Activated T-cell treated with anti-CD3 and anti-CD28 coated beads, Interleukin-2, amount 50 U/mL, for 24 hours (primary cell): ENCODE data around the gene PDE2A.

ENCODE experiments used
- DNase-seq: peaks from one replicate; pipeline ENCODE4 v3.0.0-alpha.2; 2020
- H3K27ac Mint-ChIP-seq: 2 replicates; pipeline ENCODE4 v1.8.0; 2020; ENCODE audit warnings: mild to moderate bottlenecking, mixed read lengths
- H3K27me3 Mint-ChIP-seq: 2 replicates; pipeline ENCODE4 v1.8.0; 2020; ENCODE audit warnings: mixed read lengths
- H3K36me3 Mint-ChIP-seq: 2 replicates; pipeline ENCODE4 v1.8.0; 2020; ENCODE audit warnings: low read depth, mixed read lengths
- H3K4me1 Mint-ChIP-seq: 2 replicates; pipeline ENCODE4 v1.8.0; 2020; ENCODE audit warnings: low read depth, mixed read lengths
- H3K4me3 Mint-ChIP-seq: 2 replicates; pipeline ENCODE4 v1.8.0; 2020; ENCODE audit warnings: mild to moderate bottlenecking, moderate library complexity, mixed read lengths
- H3K9me3 Mint-ChIP-seq: 2 replicates; pipeline ENCODE4 v1.8.0; 2020; ENCODE audit warnings: mixed read lengths

PDE2A gene

DNA sequence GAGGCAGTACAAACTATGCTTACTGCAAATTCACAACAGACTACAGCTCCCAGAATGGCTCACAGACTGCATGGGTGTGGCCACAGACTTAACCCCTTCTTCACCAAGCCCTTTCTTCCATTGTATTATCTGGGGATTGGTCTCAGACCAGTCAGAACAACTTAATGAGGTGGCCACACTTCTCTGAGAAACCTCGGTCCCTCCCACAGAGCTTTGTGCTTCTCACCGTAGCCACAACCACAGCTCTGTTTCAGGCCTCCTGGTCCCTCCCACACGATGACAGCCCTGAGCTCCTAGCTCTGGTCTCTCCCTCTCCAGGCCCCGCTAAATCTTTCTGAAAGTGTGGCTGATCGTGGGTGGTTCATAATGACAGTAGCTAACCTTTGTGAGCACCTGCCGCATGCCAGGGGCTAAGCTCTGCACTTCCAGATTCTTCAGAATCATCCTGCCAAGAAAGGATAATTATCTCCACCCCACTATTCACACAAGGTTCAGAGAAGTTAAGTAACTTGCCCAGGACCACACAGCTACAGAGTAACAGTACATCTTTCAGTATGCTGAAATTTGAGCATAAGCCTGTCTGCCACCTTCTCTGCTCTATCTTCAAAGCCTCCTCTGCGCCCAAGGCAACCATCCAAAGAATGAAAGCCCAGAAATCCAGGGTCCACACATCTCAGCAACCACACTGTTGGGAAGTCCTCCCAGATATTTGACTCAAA lies 5.4 kb downstream of the PDE2A start:
- peak; percentile 48 for DNase-seq
- Mint-ChIP-seq H3K9me3 (peaks cover 8% of the 10 kb centered on the region), H3K27me3 (peaks cover 81% of the 10 kb centered on the region), H3K4me1 (peaks cover 12% of the 10 kb centered on the region), H3K36me3 (no peaks in the 10 kb centered on the region), H3K27ac (peak overlapping the region; percentile 30), H3K4me3 (no peak overlapping the region)

DNA sequence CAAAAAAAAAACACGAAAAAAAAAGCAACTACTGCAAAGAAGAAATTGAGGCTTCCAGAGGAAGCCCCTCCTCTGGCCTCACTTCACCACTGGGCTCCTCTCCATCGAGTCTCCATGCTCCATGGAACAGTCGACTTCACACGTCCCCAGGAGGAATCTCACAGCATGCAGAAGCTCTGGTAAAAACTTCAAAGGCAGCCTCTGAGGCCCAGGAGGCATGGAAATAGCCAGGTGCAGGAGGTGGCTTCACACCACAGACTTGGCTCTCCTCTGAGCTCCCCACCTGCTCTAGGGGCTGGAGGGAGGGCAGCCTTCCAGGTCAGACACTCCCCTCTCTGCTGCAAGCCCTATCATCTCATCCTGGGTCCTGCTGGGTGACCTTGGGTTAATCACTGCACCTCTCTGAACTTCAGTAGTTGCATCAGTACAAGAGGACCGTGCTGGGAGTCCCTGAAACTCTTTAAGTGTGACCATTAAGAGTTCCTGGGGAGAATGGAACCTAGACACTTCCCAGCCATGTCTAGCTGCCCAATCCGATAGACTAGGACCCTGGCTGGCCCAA lies 8.2 kb downstream of the PDE2A start:
- DNase-seq = no peak
- peaks cover 8% of the 10 kb centered on the region for H3K9me3 Mint-ChIP-seq
- H3K36me3 Mint-ChIP-seq = no peaks in the 10 kb centered on the region
- no peak overlapping the region for H3K4me3 Mint-ChIP-seq
- H3K4me1 Mint-ChIP-seq = peaks cover 12% of the 10 kb centered on the region
- H3K27ac Mint-ChIP-seq = no peak overlapping the region
- peaks cover 60% of the 10 kb centered on the region for H3K27me3 Mint-ChIP-seq

GRCh38 chr11:72662036-72662435 lies 12.2 kb downstream of the PDE2A start:
- peaks cover under 1% of the 10 kb centered on the region for H3K9me3 Mint-ChIP-seq
- DNase-seq = no peak
- peaks cover 29% of the 10 kb centered on the region for H3K27me3 Mint-ChIP-seq
- no peak overlapping the region for H3K27ac Mint-ChIP-seq
- H3K36me3 Mint-ChIP-seq = no peaks in the 10 kb centered on the region
- no peaks in the 10 kb centered on the region for H3K4me1 Mint-ChIP-seq
- H3K4me3 Mint-ChIP-seq = no peak overlapping the region

GRCh38 chr11:72661486-72661885 lies 12.7 kb downstream of the PDE2A start:
- DNase-seq = no peak
- no peaks in the 10 kb centered on the region for H3K36me3 Mint-ChIP-seq
- H3K27ac Mint-ChIP-seq = no peak overlapping the region
- peaks cover 26% of the 10 kb centered on the region for H3K27me3 Mint-ChIP-seq
- H3K4me3 Mint-ChIP-seq = no peak overlapping the region
- no peaks in the 10 kb centered on the region for H3K4me1 Mint-ChIP-seq
- no peaks in the 10 kb centered on the region for H3K9me3 Mint-ChIP-seq

DNA sequence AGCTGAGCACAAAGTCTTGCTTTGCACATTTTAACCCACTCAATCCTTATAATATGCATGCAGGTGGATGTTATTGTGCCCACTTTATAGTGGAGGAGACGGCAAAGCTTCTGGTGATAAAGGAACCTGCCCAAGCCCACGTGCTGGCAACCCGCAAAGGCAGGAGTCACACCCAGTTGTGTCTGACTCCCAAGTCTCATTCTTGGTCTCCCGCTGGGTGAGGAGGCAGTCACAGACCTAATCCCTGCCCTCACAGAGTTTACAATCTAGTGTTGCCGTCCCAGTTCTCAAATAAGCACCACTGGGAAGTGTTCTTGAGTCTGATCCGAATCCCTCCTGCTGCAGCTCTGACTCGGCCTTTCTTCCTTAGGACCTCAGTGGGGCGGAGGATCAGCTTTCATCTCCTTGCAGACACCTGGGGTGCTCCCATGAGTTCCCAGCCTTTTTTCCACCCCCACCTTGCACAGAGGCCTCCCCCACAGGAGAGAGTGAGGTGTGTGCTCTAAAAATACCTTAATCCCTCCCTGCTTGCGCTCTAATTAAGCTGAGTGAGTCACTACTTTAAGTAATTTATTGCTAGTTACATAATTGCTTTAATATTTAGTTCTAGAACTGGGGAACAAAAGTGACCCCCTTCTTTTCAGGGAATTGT lies 15.1 kb downstream of the PDE2A start:
- DNase-seq = no peak
- Mint-ChIP-seq H3K27me3 (peaks cover 9% of the 10 kb centered on the region), H3K4me1 (no peaks in the 10 kb centered on the region), H3K36me3 (no peaks in the 10 kb centered on the region), H3K27ac (no peak overlapping the region), H3K4me3 (no peak overlapping the region), H3K9me3 (no peaks in the 10 kb centered on the region)

DNA sequence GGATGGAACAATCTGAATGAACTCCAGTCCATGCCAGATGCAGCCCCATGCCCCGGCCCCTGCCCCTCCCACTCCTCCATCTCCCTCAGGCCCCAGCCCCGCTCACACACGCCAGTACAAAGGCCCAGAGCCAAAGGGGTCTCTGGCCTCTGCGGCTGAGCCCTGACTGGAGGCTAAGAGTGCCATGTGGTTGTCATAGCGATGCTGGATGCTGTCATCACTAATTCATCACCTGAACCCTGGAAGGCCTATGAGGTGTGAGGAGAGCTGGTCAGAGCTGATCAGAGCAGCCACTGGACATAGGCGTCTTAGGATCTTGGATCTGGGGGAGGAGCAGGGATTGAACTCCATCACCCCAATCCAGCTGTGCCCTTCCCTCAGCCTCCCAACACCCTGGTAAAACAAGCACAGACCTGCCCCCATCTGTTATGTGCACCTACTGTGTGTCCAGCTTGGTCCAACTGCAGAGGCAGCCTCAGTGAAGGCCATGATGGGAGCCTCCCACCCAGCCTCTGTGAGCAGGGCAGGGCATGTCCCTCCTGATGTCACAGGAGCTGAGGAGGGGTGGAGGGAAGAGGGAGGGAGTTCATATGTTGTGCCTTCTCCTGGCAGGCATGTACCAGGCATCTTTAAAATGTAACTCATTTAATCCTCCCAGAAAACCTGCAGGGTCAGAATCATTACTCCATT lies 16.7 kb downstream of the PDE2A start:
- Mint-ChIP-seq H3K36me3 (no peaks in the 10 kb centered on the region), H3K27me3 (peaks cover 4% of the 10 kb centered on the region), H3K27ac (no peak overlapping the region), H3K4me1 (no peaks in the 10 kb centered on the region), H3K4me3 (no peak overlapping the region), H3K9me3 (no peaks in the 10 kb centered on the region)
- DNase-seq = no peak

DNA sequence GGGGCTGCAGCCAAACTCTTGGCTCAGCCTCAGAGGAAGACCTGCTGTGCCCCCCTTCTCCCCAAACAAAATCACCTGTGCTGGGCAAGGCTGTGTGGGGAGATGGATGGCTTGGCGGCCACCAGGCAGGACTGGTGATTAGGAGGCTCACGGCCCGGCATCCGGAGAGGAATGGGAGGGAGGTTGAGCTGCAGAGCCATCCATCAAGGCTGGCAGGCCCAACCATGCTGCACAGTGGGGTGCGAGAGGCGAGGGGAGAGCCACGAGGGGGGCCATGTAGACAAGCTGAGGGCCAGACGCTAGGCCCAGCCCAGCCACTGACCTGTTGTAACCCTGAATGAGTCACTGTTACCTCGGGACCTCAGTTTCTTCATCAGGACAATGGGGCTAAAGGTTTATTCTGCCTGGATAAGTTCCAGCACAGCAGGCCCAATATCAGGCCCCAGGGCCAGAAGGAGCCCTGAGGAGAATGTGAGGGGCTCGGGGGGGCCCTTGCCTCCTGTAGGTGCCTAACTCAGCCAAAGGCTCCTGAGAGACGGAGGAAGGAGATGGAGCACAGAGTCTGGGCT lies 18.2 kb downstream of the PDE2A start:
- Mint-ChIP-seq H3K4me1 (no peaks in the 10 kb centered on the region), H3K27ac (no peak overlapping the region), H3K36me3 (no peaks in the 10 kb centered on the region), H3K27me3 (peaks cover 4% of the 10 kb centered on the region), H3K4me3 (no peak overlapping the region), H3K9me3 (no peaks in the 10 kb centered on the region)
- no peak for DNase-seq

GRCh38 chr11:72655014-72655413 lies 19.2 kb downstream of the PDE2A start:
- H3K4me1 Mint-ChIP-seq = no peaks in the 10 kb centered on the region
- H3K36me3 Mint-ChIP-seq = no peaks in the 10 kb centered on the region
- H3K27me3 Mint-ChIP-seq = no peaks in the 10 kb centered on the region
- DNase-seq = no peak
- no peak overlapping the region for H3K4me3 Mint-ChIP-seq
- no peak overlapping the region for H3K27ac Mint-ChIP-seq
- no peaks in the 10 kb centered on the region for H3K9me3 Mint-ChIP-seq

- Mint-ChIP-seq H3K27me3 (no peaks in the 10 kb centered on the region), H3K36me3 (no peaks in the 10 kb centered on the region), H3K27ac (no peak overlapping the region), H3K4me1 (no peaks in the 10 kb centered on the region), H3K9me3 (no peaks in the 10 kb centered on the region), H3K4me3 (no peak overlapping the region)
- DNase-seq = no peak
Measured at GRCh38 chr11:72653649-72654048, 20.6 kb downstream of the PDE2A start.

GRCh38 chr11:72652873-72653630 lies 21.2 kb downstream of the PDE2A start:
- H3K27ac Mint-ChIP-seq = no peak overlapping the region
- DNase-seq = no peak
- no peaks in the 10 kb centered on the region for H3K36me3 Mint-ChIP-seq
- H3K27me3 Mint-ChIP-seq = no peaks in the 10 kb centered on the region
- H3K4me3 Mint-ChIP-seq = no peak overlapping the region
- no peaks in the 10 kb centered on the region for H3K4me1 Mint-ChIP-seq
- H3K9me3 Mint-ChIP-seq = no peaks in the 10 kb centered on the region

GRCh38 chr11:72652133-72652532 lies 22.1 kb downstream of the PDE2A start:
- Mint-ChIP-seq H3K9me3 (no peaks in the 10 kb centered on the region), H3K36me3 (no peaks in the 10 kb centered on the region), H3K4me3 (no peak overlapping the region), H3K27ac (no peak overlapping the region), H3K27me3 (no peaks in the 10 kb centered on the region), H3K4me1 (no peaks in the 10 kb centered on the region)
- no peak for DNase-seq

DNA sequence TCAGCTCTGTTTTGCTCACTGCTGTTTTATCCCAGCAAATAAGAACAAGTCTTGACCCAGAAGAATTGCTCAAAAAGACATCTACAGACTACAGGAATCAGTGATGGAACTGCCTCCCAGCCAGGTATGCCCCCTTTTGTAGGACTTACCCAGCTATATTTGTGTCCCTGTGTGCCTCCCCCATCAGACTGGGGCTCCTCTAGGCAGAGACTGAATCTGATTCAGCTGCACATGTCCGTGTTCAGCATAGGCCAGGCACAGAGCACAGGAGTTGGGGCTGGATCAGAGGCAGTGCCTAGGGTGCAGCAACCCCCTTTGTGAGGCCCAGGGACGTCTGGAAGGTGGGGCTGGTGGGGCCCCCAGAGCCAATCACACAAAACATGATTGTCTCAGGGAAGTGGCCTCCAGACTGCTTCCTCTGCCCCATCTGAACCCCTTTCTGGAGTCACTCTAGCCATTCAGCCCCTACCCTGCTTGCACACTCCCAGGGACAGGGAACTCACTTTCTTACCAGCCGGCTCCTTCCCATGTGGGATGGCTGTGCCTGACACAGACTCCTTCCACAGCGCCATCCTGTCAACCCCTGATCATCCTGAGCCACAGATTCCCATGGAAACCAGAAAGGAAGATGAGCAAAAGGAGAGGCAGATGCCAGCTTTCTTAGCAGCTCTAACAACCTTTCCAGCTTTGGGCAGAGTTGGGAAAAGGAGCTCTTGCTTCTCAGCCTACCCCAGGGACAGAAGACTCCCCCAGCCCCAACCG lies 24.8 kb downstream of the PDE2A start:
- no peaks in the 10 kb centered on the region for H3K4me1 Mint-ChIP-seq
- H3K4me3 Mint-ChIP-seq = no peak overlapping the region
- H3K36me3 Mint-ChIP-seq = no peaks in the 10 kb centered on the region
- DNase-seq = no peak
- H3K9me3 Mint-ChIP-seq = no peaks in the 10 kb centered on the region
- no peaks in the 10 kb centered on the region for H3K27me3 Mint-ChIP-seq
- H3K27ac Mint-ChIP-seq = no peak overlapping the region

- no peak for DNase-seq
- no peaks in the 10 kb centered on the region for H3K4me1 Mint-ChIP-seq
- H3K4me3 Mint-ChIP-seq = no peak overlapping the region
- H3K27me3 Mint-ChIP-seq = no peaks in the 10 kb centered on the region
- no peaks in the 10 kb centered on the region for H3K9me3 Mint-ChIP-seq
- no peak overlapping the region for H3K27ac Mint-ChIP-seq
- no peaks in the 10 kb centered on the region for H3K36me3 Mint-ChIP-seq
Measured at GRCh38 chr11:72648384-72649136, 25.7 kb downstream of the PDE2A start.
